ENCODE data around the gene NT5C1B. TPM values are rescaled to one million over a fixed set of nuclear protein-coding genes. Genes with fewer than 3 reads are reported as not detected.

NT5C1B gene
- total and polyA plus RNA-seq, 10 of the 15 experiments (the other 5 are each of a cell fraction or from before 2014, with no cell fraction given): 0.40 to 0.44 TPM; not detected in 8

- TF ChIP-seq, protein P1, sequence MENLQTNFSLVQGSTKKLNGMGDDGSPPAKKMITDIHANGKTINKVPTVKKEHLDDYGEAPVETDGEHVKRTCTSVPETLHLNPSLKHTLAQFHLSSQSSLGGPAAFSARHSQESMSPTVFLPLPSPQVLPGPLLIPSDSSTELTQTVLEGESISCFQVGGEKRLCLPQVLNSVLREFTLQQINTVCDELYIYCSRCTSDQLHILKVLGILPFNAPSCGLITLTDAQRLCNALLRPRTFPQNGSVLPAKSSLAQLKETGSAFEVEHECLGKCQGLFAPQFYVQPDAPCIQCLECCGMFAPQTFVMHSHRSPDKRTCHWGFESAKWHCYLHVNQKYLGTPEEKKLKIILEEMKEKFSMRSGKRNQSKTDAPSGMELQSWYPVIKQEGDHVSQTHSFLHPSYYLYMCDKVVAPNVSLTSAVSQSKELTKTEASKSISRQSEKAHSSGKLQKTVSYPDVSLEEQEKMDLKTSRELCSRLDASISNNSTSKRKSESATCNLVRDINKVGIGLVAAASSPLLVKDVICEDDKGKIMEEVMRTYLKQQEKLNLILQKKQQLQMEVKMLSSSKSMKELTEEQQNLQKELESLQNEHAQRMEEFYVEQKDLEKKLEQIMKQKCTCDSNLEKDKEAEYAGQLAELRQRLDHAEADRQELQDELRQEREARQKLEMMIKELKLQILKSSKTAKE (IDR thresholded peaks at IDR 0.05; ENCODE audit: low read depth, poor library complexity, severe bottlenecking): no peak
- TF ChIP-seq RCOR1 (conservative IDR thresholded peaks at IDR 0.05; ENCODE audit: low read depth, low read length) (peak; percentile 94; the same call in 1 of the 2 replicates), IKZF1 (conservative IDR thresholded peaks at IDR 0.05) (peak; percentile 98), CHD1 (IDR thresholded peaks at IDR 0.05; ENCODE audit: low read depth, low read length) (no peak), E2F8 (IDR thresholded peaks at IDR 0.05; ENCODE audit: low read depth, partially characterized antibody) (no peak), SRF (IDR thresholded peaks at IDR 0.05; ENCODE audit: low read depth in 2 of 2, low read length in 2 of 2) (peak in 1 of 2 experiments; percentile 32; a peak in 2 of 4 replicates), ZBTB40 (IDR thresholded peaks at IDR 0.05; ENCODE audit: borderline replicate concordance) (no peak; the same call in 1 of the 2 replicates), HDAC2 (IDR thresholded peaks at IDR 0.05) (no peak), YBX1 (IDR thresholded peaks at IDR 0.05) (no peak), SMAD1 (IDR thresholded peaks at IDR 0.05; ENCODE audit: low read depth, partially characterized antibody) (no peak), FOXK2 (IDR thresholded peaks at IDR 0.05) (no peak), IRF4 (IDR thresholded peaks at IDR 0.05; ENCODE audit: low read depth, low read length) (no peak), POLR2A (IDR thresholded peaks at IDR 0.05; ENCODE audit: low read depth, low read length) (peak; percentile 86), ZNF24 (IDR thresholded peaks at IDR 0.05) (peak; percentile 67), RBBP5 (conservative IDR thresholded peaks at IDR 0.05) (no peak), SUZ12 (IDR thresholded peaks at IDR 0.05; ENCODE audit: unreplicated experiment) (no peak), PAX8 (IDR thresholded peaks at IDR 0.05) (no peak), POLR2AphosphoS5 (IDR thresholded peaks at IDR 0.05; ENCODE audit: low read length) (peak; percentile 68; the same call in 1 of the 2 replicates), NFXL1 (IDR thresholded peaks at IDR 0.05; ENCODE audit: borderline replicate concordance) (no peak), CREB1 (IDR thresholded peaks at IDR 0.05; ENCODE audit: low read depth) (peak; percentile 94), LARP7 (IDR thresholded peaks at IDR 0.05) (peak; percentile 99), SMAD5 (IDR thresholded peaks at IDR 0.05; ENCODE audit: low read depth) (peak; percentile 15; the same call in 1 of the 2 replicates)
- TF ChIP-seq, protein P2, sequence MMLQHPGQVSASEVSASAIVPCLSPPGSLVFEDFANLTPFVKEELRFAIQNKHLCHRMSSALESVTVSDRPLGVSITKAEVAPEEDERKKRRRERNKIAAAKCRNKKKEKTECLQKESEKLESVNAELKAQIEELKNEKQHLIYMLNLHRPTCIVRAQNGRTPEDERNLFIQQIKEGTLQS (IDR thresholded peaks at IDR 0.05; ENCODE audit: borderline replicate concordance, extremely low read depth, low read depth, low read length): no peak
Measured at GRCh38 chr2:18560031-18560796, 29.2 kb downstream of the NT5C1B start, which contains the start of gene RDH14 (continued).

Data from GM12878 (cell line).